Hematopoietic multipotent progenitor cell treated with erythropoietin and hydrocortisone succinate and interleukin-3 and kit ligand, for 6 days (in vitro differentiated cells): ENCODE results near the gene FGD4.

Experiments used
- DNase-seq: peaks from one replicate; pipeline ENCODE4 v3.0.0-alpha.2; 2015

Gene FGD4

DNA sequence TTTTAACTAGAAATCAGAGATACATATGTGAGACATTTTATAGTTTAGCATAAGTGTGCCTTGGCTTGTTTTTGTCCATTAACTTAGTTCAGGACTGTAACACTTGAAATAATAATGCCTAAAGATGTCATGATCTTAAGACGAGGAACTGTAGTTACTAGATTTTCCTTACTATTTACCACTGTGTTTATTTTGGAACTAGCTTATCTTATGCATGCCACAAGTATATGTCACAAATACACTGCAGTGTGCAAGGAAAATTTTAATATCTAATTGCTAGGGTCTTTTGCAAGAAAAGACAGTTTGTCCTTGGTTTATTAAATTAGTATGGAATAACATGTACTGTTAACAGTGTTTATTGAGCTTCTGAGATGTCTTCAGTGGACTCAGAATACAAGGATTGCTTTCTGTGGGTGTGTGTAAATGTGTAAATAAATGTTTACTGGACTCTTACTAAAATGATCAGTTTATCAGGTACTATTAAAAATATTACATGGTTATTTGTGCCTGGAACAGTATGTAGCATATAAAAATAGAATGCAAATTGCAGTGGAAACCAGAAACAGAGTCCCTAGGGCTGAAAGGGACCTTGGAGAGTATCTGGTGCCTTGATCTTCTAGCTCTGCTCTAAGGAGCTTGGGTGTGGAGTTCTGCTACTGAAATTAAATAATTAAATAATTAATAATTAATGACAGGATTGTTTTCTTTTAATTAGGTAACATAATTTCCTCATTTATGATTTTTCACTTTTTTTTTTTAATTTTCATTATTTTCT lies 58.1 kb downstream of the FGD4 start:
- DNase-seq = no peak

DNA sequence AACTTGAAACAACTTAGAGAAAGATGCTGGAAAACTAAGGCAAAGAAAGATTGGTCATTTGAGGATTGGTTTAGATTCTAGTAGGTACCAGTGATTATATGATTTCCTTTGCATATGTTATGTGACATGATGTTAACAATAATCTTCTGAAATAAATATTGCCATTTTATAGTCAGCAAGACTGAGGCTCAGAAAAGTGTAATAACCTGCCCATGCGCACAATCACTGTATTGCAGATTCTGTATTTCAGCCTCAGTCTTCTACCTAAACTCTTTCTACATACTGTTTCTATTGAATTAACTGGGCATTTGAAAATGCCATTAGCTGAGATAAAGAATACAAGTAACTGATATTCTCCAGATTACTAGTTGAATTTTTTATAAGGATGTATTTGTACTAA lies 61.3 kb downstream of the FGD4 start:
- no peak for DNase-seq

- DNase-seq = no peak
Measured at GRCh38 chr12:32462908-32463307, 63.5 kb downstream of the FGD4 start.

DNA sequence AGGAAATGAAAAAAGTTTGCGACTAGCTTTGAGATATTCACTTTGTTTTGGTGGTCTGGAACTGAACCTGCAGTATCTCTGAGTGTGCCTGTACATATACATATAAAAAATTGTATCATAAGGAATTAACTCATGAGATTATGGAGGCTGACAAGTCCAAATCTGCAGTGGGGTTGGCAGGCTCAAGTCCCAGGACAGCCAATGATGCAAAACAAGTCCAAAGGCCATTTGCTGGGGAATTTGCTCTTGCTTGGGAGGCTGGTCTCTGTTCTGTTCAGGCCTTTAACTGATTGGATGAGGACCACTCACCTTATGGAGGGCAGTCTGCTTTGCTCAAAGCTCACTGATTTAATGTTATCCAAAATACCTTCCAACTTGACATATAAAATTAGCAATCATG lies 66.8 kb downstream of the FGD4 start:
- DNase-seq = no peak

GRCh38 chr12:32466986-32467711 lies 67.8 kb downstream of the FGD4 start:
- DNase-seq = no peak

- no peak for DNase-seq
Measured at GRCh38 chr12:32467959-32468863, 68.9 kb downstream of the FGD4 start.

DNA sequence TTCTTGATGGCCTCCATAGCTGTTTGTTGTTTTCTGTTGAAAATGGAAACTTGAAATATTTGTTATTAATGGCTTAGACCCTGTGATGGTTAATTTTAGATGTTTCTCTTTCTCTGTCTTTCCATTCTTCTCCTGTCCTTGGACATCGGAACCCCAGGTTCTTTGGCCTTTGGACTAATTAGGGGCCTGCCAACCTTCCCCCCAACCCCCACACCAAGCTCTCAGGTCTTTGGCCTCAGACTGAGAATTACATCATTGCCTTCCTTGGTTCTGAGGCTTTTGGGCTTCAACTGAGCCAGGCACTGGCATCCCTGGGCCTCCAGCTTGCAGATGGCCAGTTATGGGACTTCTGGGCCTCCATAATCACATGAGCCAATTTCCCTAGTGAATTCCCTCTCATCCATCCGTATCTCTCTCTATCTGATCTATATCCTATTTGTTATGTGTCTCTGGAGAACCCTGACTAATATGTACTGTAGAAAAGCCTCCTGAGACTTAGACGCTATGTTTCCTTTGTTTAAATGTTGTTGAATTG lies 71.6 kb downstream of the FGD4 start:
- no peak for DNase-seq

GRCh38 chr12:32471591-32472001 lies 72.2 kb downstream of the FGD4 start:
- DNase-seq = no peak

DNA sequence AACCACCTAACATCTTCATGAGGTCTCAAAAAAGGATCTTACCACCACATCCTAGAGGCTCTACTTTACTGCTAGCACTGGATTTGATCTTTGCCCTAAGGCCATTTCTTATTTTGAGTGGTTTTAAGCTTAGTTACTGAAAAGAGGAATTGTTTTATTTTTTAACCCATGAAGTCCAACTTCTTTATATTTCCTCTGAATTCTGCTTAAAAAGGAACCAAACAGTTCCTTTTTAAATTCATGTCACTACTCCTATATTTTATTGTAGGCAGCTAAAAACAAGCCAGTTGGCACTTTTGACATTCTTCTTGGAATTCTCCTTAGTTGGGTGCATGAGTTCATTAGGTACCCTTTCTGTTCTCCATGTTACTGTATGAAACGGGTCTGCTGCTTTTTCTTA lies 76.4 kb downstream of the FGD4 start:
- DNase-seq = no peak

DNA sequence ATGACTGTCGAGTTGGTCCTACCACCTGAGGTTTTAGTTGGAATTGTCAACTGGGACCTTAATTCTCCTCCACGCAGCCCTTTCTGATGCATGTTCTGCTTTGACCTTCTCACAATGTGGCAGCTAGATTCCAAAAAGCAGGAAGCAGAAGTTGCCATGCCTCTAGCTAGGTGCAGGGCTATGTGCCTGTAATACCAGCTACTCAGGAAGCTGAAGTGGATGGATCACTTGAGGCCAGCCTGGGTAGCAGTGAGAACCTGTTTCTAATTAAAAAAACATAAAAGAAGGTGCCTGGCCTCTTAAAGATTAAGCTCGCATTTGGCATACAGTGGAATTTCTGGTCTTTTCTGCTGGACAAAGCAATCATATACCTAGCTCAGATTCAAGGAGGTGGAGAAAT lies 77.1 kb downstream of the FGD4 start:
- DNase-seq = no peak

DNA sequence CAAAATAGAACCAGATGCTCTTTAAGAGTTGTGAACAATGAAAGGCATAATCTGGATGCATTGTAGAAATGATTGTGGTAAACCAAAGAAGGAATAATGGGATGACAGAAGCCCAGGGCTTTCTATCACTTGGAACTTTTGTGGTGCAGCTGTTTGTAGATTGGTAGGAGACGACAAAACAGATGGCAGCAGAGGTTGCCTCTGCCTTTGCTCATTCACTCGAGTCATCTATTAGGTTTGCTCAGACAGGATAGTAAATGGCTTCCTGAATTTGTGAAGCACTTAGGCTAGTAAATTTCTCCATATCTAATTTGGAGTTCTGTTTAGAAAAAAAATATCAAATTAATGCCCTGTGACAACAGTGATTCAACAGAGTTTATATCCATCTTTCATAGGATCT lies 78.4 kb downstream of the FGD4 start:
- DNase-seq = no peak

DNA sequence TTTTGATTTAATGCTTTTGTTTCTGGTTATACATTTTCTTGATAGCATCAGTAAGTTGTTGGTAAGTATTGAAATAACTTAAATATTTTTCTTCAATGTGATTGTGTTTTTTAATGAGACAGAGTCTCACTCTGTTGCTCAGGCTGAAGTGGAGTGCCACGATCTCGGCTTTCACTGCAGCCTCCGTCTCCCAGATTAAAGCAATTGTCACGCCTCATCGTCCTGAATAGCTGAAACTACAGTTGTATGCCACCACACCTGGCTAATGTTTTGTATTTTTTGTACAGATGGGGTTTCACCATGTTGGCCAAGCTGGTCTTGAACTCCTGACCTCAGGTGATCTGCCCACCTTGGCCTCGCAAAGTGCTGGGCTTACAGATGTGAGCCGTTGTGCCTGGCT lies 78.8 kb downstream of the FGD4 start:
- no peak for DNase-seq

- no peak for DNase-seq
Measured at GRCh38 chr12:32478858-32479725, 79.7 kb downstream of the FGD4 start.

DNA sequence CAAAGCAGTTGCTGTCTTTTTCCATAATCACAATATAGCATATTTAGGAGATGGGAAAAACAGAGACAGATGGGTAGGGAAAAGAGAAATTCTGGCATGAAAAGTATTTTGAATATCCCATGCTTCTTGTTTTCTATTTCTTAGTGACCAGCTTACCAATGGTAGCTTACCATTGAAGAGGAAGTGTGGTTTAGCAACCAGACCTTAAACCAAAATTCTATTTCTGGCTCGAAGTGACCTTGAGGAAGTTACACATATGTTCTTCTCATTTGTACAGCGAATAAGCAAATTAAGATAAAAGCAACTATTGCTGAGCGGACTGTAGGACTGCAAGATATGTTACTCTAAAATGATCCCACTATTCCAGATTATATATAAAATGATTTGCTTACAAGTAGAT lies 82.9 kb downstream of the FGD4 start:
- DNase-seq = peak; percentile 67

GRCh38 chr12:32483499-32483898 lies 84.1 kb downstream of the FGD4 start:
- peak; percentile 25 for DNase-seq

DNA sequence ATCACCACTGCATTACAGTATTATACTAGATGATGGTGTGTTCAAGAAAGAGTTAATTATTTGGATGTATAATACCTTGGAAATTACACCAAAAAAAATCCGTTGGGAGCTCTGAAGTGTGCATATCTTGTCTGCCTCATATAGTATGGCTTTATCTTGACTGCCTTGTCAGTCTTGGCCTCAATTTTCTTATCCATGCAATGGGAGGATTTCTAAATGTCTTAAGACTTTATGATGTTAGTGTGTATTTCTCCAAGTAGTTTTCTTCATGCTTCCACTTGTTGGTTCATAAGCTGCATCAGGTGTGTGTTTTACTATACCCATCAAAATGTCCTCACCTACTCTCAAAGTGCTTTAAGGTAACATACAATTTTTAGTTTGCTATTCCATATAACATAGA lies 84.6 kb downstream of the FGD4 start:
- no peak for DNase-seq

- no peak for DNase-seq
Measured at GRCh38 chr12:32486158-32486557, 86.8 kb downstream of the FGD4 start.

DNA sequence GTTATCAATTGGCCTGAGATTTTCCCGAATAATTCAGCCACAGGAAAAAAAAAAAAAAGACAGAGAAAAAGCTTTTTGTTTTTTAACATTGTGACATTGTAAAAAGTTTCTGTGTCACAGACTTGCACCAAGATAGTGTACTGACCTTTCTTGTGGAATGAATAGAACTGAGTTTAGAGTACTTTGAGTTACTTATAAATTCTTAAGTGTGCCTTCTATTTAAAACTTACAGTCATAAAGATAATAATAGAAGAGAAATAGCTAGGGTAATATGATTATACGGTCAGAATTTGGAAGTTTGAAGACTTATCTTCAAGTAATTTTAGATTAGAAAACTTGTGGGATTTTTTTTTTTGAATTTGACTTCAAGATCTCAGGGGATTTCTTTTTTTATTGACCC lies 88.8 kb downstream of the FGD4 start:
- DNase-seq = no peak

DNA sequence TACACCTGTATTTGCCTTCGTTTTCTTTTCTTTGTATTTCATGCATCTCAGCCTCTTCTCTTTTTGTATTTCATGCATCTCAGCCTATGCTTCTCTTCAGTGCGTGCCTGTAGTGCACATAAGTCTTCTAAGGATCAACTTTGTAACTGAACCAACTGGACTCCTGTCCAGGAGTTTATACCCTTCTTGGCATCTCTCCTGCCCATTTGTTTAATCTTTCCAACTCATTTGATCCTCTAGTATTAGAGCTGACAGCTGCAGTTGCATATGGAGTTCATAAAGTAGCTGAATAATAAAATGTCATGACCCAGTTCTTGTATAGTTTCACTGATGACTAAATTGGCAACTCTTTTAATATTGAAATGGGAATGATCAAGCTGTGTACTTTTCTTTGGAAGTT lies 89.7 kb downstream of the FGD4 start:
- no peak for DNase-seq

DNA sequence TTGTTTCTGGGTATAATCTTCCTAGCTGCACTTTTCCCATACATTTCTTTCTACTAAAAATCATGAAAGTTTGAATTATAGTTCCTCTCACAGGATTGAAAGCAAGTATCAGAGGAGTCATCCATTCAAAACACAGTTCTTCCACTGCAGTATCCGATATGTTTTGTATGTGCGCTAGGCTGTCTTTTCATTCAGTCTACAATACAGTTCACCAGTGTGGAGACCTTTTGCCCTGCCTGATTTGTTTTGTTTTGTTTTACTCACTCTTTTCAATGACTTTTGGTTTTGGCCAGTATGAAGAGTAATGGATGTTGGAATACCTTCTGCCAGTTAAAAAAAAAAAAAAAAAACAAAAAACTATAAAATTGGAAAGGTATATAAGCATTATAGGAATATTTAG lies 91.4 kb downstream of the FGD4 start:
- no peak for DNase-seq

DNA sequence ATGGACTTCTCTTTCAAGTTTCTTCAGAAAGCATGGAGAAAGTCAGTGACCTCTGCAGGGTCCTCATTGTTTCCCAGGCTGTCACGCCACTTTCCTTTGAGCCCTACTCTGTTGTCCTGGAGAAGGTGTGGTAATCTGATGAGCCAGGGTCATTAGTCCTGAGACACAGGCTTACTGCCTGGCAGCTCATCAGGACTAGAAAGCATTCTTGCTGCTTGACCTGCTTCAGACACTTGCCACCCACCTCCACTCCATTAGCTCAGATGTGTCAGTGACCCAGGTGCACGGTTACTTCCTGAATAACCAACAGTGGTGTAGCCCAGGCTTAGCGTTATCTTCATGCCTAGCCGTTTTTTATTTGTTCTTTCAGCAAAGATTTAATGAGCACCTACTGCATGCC lies 93.9 kb downstream of the FGD4 start:
- no peak for DNase-seq

DNA sequence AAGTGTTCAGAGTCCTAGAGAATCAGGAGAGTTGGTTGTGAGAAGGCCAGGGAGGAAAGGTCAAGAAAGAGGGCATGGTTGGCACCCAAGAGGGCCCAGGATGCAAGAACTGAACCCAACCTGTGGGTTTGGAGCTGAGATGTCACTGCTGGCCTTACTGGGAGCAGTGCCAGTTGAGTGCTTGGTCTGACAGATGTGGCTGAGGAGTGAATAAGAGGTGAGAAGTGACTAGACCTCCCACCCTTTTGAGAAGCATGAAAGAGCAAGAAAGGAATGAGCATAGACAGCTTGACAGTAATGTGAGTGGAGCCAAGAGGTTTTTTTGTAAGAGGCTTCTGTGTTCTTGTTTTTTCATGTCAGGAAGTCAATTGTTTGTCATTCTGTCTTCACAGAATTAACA lies 95.3 kb downstream of the FGD4 start:
- no peak for DNase-seq
